Measurements from ENCODE around the gene ZC3H4. TPM values are rescaled to one million over a fixed set of nuclear protein-coding genes. Genes with fewer than 3 reads are reported as not detected.

Gene ZC3H4
- total and polyA plus RNA-seq, 10 of the 15 experiments (the other 5 are each of a cell fraction or from before 2014, with no cell fraction given), result 5.1 to 86.3 (median 15.5) TPM

GRCh38 chr19:47152632-47153031 is 39.1 kb upstream of the ZC3H4 start (continued):
- no peak for TF ChIP-seq CUX1 (IDR thresholded peaks at IDR 0.05; ENCODE audit: insufficient replicate concordance, low read depth, low read length)
- no peak for TF ChIP-seq ZNF384 (IDR thresholded peaks at IDR 0.05; ENCODE audit: borderline replicate concordance, low read depth, low read length)
- TF ChIP-seq ESRRA (IDR thresholded peaks at IDR 0.05; ENCODE audit: low read length), result no peak
- TF ChIP-seq MLLT1 (IDR thresholded peaks at IDR 0.05), result no peak
- TF ChIP-seq SP1 (IDR thresholded peaks at IDR 0.05; ENCODE audit: low read depth, low read length), result no peak
- no peak for TF ChIP-seq MTA3 (IDR thresholded peaks at IDR 0.05; ENCODE audit: borderline replicate concordance, low read length)
- no peak for TF ChIP-seq ZNF274 (IDR thresholded peaks at IDR 0.05; ENCODE audit: insufficient read depth, insufficient read length)
- TF ChIP-seq MAX (IDR thresholded peaks at IDR 0.05; ENCODE audit: low read depth, low read length), result no peak
- no peak for TF ChIP-seq HDGF (IDR thresholded peaks at IDR 0.05)

Measured in GM12878 (cell line).